Measurements from ENCODE around the gene PSMC5.
"Not testable (repeated sequence)": the region's sequence is repeated elsewhere in the genome, so short reads cannot be mapped to it uniquely, and the experiment has no call there.

Gene PSMC5

DNA sequence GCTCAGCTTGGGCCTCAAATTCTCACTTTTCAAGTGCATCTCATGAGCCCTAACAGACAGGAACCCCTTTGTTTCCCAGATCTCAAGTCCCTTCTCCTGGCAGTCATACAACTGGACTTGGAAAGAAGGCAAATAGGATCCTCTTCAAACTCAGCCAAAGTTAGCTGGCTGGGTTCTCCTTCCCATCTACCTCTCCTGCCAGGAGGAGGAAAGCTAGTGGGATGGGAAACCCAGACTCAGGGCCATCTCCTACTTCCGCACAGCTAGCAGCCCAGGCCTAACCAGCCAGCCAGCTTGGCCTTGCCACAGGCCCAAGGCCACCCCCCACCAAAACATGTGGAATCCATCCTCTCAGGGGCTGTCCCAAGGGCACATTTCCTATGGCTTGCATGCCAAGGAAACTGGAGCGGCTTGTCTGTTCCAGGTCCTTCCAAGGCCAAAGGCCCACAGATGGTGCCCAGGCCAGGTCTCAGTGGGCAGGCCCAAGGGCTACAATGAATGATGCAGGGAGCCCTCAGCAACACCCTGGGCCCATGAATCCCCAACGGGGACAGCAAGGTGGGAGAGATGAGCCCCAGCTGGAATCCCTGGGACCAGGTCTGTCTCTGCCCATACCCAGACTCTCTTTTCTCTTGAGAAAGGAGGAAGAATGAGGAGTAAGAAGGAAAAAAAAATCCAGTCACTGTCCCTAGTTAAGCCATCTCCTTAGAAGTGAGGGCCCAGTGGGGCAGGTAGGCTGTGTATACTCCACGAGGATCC lies 13.5 kb downstream of the PSMC5 start:
- DNase-seq (ENCODE audit: low read depth), result no peak

DNA sequence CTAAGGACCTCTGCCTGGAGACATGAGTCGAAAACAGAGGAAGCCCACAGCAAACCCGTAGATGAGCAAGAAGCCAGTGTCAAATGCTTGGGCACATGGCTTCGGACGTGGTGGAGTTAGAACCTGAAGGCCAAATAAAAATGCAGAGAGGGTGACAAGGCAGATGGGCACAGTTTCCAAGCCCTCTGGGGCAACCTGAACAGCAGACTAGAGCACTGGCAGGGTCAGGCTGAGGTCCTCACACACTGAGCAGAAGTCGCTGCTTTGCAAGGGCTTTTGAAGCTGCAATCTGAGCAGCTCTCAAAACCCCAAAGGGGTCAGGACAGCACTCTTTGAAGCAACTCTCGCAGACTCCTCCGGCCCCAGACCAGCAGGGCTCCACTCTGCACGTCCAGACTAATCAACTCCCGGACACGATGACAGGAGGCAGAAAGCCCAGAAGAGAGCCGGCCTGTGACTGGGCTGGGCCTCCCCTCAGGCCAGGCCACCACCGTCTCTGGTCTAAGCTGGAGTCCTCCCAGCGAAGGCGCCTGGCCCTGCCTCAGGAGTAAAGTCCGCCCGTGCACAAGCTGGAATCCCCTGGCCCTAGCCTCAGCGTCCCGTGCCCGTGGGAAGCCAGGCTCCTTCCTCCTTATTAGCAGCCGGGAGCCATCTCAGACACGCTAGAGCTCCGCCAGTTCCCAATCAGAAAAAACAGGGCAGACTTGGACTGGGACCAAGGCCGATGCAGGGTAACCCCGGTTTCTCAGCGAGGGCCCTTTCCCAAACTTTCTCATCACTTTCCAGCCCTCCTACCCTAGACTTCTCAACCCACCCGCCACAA lies 14.3 kb downstream of the PSMC5 start:
- no peak for DNase-seq (ENCODE audit: low read depth)

DNA sequence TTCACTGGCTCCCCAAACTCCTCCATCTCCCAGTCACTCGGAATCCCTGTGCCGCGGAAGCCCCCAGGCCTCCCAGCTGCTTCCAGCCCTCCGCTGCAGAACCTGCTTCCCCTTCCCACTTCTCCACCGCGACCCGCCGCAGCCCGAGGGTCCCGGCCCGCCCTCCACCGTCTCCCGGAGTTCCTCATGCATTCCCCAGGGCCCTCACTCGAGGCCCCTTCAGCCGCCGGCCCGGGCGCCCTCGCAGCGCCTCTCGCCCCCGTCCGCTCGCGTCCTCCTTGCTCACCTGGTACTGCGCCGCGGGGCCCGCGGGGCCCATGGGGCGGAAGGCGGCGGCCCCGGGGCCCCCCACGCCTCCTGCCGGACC lies 14.9 kb downstream of the PSMC5 start:
- peak; percentile 45 for DNase-seq (ENCODE audit: low read depth)

DNA sequence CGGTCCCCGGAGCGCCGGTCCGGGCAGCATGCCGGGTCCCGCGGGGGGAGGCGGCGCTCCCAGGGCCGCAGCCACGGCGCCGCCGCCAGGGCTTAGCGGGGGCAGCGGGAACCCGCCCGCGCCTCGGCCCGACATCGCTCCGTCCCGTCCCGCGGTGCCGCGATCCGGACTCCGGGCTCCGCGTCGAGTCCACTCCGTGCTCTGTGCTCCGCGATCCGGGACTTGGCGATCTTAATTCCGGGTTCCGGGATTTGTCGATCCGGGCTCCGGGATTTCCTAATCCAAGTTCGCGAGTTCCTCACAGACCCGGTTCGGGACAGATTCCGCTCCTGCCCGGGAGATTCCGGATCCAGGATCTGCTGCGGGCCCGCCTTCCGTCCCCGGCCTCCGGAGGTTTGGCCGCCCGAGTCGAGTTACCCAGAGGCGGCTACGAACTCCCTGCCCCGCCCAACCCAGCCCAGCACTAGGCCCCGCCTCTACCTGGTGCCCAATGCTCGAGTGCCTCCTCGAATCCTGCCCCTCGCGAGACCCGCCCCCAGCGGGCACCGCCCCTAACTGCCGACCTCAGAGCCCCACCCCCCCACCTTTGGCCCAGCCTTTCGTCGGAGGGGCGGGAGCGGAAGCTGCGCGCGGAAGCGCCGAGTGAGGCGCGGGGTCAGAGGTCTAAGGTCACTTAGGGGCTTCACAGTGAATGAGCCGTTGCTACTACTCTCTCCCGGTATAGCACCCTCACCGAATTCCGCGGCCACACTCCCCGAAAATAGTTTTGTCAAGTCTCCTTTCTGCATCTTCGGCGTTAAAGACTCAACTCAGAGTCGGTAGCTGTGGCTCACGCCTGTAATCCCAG lies 15.5 kb downstream of the PSMC5 start, which contains the start of gene SMARCD2:
TSS of gene SMARCD2 (minus strand) at position 146 of the 847 bp plus-strand sequence. CDS start at position 135, 11 bp downstream.
- peak; percentile 97 for DNase-seq (ENCODE audit: low read depth)

DNA sequence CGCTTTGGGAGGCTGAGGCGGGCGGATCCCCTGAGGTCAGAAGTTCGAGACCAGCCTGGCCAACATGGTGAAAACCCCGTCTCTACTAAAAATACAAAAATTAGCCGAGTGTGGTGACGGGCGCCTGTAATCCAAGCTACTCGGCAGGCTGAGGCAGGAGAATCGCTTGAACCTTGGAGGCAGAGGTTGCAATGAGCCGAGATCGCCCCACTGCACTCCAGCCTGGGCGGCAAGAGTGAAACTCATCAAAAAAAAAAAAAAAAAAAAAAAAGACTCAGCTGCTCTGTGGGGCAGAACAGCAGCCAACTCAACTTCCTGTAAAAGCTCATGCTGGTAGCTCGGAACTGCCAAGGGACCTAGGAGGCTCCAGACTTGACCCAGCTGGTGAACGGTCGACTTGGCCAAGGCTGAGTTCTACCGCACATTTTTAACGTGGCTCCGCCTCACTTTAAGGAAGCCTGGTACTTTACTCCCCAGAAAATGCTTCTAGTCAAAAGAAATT lies 16.2 kb downstream of the PSMC5 start:
- DNase-seq (ENCODE audit: low read depth), result peak; percentile 52

DNA sequence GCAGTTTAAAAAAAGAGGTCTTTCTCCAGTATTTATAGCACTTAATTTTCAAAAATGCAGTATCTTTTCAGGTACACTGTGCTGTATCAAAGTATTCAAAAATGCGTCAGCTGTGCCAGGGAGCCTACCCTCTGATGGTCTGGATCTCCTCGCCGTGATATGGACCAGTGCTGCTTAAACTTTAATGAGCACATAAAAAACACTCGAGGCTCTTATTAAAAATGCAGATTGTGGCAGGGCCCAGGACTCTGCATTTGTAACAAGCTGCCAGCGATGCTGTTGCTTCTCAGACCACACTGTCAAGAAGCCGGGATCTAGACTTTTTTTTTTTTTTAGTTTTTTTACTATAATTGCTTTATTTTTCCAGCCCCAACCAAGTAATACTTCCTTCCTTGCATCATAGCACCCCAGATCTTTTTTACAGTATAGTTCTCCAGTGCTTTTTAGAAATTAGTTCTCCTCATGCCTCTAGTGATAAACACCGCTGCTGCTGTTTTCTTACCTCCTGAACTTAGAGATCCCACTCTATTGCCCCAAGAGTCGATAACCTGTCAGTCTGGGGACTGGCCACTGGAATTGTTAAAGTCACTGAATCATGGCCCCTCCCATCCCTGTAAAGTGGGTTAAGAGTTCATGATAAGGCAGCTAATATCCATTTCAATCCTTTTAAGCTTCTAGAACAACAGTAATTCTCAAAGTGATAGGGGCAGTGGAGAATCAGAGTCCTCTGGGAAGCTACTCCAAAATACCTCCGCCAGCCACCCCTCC lies 16.9 kb downstream of the PSMC5 start:
- no peak for DNase-seq (ENCODE audit: low read depth)

DNA sequence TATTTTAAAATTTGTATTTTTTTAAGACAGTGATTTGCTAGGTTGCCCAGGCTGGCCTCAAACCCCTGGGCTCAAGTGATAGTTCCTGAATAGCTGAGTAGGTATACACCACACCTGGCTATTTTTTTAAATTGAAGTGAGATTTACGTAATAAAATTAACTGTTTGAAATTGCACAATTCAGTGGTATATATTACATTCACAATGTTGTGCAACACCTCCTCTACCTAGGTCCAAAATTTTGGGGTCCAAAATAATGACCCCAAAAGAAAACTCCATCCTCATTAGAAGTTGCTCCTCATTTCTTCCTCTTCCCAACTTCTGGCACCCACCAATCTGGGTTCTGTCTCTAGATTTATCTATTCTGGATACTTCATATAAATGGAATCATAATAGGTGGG lies 18.3 kb downstream of the PSMC5 start:
- DNase-seq (ENCODE audit: low read depth), result no peak

DNA sequence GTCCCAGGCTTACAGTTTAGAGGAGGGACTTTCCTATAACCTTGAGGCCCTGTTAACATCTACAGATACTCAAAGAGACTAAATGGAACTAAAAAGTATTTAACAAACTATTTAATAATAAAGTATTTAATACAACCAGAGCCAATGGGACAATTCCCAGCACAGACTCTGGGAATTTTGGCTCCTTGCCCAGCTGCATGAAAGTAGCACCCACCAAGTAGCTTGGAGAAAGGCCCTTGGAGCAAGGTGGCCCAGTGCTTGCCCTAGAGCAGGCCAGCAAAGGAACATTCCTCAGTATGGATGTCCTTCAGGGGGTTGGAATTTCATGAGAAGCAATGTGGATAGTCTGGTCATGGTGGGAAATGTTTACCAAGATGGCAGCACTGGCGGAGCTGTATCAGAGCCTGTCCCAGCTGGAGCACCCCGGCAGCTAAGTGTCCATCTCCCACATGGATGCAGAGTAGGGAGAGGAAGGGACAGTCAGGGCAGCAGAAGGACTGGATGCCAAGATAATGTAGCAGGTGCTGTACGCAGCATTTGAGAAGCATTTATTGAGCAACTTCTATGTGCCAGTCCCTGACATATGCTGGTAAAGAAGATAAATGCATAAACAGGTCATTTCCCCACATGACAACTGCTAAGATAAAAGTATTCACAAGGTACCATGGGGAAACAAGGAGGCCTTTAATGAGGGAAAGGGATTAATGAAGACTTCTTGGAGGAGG lies 20.5 kb downstream of the PSMC5 start:
- DNase-seq (ENCODE audit: low read depth), result no peak

DNA sequence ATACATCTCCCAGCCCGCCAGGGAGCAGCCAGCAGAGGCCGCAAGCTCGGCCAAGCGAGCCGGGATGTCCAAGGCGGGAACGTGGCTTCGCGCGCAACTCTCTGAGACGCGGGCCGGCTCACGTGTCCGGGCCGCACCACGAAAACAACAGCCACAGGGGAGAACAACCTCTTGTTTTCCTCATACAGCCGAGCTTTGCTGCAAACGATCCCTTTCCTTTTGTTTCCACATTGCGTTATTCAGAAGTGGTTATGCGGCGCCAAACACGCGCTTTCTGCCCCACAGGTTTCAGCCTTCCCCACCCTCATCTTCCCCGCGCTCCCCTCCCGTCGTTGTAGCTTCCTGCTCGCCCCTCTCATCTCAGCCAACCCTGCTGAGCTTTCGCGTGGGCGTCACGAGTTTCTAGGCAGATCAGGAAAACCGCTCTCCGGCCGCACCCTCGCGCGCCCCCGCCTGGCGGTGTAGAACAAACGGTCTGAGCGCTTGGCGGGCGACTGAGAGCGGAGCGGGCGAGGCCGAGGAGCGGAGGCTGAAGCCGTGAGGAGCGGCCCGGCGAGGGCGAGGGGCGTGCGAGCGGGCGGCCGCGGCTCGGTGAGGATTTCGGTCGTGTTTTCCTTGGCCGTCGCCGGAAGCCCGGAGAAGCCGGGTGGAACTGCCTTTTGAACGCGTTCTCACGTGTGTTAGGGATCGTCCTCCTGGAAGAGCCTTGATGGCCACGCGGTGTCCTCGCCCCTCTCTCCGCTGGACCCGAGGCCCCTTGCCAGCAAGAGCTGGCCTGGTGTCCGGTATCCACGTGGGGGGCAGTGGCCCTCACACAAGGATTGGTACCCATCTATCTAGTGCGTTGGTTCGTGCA lies 21.8 kb downstream of the PSMC5 start:
- peak; percentile 87 for DNase-seq (ENCODE audit: low read depth)

DNA sequence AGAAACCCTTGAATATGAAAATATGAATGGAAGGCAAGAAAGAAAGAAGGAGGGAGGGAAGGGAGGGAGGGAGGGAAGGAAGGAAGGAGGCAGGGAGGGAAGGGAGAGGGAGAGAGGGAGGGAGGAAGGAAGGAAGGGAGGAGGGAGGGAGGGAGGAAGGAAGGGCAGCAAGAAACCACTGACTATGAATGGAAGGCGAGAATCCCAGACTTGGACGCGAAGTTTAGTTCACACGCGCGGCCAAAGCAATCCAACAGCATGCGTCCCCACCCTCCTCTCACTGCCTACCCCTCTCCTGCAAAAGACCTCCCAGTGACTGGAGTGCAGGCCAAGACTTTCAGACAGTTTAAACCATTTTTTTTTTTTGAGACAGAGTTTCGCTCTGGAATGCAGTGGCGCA lies 23.2 kb downstream of the PSMC5 start:
- no peak for DNase-seq (ENCODE audit: low read depth)

DNA sequence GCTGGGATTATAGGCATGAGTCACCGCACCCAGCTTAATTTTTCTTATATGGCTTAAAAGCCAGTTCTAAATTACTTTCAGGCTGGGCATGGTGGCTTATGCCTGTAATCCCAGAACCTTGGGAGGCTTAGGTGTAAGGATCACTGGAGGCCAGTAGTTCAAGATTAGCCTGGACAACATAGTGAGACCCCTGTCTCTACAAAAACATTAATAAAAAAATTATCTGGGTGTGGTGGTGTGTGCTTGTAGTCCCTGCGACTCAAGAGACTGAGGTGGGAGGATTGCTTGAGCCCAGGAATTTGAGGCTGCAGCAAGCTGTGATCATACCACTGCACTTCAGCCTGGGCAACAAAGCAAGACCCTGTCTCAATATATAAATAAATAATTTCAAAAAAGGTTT lies 26.0 kb downstream of the PSMC5 start:
- no peak for DNase-seq (ENCODE audit: low read depth)

DNA sequence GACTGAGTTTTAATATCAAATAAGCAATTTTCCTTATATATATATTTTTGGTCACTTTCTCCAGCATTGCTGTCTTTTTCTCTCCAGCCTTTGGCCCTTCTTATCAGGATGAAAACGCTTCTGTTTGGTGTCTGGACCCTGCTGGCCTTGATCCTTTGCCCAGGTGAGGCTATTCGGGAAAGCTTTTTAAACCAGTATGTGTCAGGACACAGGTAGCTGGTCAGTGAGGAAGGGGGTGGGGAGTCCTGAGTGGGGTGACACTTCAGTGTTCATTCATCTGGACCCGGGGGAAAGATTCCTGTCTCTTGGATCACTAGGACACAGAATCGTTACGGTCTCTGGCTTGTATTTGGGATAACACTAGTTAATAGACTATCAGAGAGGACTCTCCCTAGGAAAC lies 27.5 kb downstream of the PSMC5 start:
- DNase-seq (ENCODE audit: low read depth), result no peak

DNA sequence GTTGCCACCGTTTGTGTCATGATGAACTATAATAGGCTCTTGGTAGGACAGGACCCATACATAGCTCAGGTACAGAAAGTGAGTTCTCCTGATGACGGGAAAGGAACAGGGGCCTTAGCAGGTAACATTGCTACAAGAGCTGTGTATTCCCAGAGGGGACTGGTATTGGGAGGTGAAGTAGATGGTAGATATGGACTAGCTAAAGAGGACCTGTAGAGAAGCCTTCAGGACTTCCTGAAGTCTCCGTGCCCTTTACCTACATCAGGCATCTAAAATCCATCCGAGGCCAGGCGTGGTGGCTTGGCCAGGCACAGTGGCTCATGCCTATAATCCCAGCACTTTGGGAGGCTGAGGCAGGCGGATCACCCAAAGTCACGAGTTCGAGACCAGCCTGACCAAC lies 28.0 kb downstream of the PSMC5 start:
- no peak for DNase-seq (ENCODE audit: low read depth)

DNA sequence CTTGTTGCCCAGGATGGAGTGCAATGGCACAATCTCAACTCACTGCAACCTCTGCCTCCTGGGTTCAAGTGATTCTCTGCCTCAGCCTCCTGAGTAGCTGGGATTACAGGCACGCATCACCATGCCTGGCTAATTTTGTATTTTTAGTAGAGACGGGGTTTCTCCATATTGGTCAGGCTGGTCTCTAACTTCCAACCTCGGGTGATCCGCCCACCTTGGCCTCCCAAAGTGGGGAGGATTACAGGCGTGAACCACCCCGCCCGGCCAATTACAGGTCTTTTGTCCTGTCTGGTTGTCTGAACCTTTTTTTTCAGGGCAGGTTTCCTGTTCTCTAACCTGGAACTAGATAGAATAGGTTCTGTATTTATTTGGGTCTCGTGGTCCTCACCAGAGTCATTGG lies 29.2 kb downstream of the PSMC5 start:
- DNase-seq (ENCODE audit: low read depth), result not testable (repeated sequence)

DNA sequence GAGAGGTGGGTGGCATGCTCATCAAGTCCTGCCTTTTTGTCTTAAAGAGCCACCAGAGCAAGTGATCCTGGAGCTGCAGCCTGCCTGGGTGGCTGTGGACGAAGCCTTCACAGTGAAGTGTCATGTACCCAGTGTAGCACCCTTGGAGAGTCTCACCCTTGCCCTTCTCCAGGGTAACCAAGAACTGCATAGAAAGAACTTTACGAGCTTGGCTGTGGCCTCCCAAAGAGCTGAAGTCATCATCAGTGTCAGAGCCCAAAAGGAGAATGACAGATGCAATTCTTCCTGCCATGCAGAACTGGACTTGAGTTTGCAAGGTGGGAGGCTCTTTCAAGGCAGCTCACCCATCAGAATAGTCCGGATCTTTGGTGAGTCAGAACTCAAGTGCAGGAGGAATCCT lies 32.0 kb downstream of the PSMC5 start:
- no peak for DNase-seq (ENCODE audit: low read depth)

DNA sequence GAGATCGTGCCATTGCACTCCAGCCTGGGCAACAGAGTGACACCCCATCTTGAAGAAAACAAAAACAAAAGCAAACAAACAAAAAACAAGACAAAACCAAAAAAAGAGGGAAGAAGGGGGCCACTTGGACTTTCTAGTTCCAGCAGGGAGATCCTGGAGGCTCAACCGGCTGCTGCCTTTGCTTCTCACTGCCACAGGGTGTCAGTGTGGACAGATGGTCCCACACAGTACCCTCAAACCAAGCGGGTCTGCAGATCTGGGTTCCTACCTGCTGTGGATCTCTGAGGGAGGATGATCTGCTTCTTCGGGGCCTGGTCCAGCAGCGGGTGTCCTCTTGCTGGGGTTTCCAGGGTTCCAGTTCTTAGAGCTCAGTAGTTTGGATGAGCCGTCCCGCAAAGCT lies 39.4 kb downstream of the PSMC5 start:
- not testable (repeated sequence) for DNase-seq (ENCODE audit: low read depth)

DNA sequence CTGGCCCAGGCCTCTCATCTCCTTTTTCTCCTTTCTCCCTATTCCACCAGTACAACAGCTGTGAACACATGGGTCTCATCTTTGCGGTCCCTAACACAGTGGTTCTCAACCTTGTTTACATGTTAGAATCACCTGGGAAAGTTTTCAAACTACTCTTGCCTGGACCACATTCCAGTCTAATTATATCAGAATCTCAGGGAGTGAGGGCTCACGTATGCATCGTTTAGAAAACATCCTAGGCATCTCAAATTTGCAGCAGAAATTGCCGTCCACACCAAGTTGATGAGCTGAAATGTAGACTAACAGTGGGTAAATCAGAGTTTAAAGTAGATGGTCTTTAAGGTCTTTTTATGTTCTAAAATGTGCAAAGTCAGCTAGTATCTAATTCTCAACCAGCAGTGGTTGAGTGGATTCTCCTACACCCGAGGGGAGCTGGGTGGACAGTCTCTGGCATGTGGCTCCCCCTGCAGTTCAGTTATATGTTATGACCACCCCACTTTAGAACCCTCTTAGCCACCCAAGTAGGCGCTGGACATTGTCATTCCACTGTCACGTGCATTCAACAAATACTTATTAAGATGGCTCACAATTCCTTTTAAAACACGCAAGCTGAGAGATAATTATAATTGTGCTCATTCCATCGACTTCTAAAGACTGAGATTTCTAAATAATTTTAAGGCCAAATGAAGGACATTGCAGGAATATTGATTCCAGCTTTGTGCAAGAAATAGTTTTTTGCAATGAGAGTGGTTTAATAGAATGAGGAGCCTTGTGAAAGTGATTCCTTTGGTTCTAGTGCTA lies 42.5 kb downstream of the PSMC5 start:
- not testable (repeated sequence) for DNase-seq (ENCODE audit: low read depth)

DNA sequence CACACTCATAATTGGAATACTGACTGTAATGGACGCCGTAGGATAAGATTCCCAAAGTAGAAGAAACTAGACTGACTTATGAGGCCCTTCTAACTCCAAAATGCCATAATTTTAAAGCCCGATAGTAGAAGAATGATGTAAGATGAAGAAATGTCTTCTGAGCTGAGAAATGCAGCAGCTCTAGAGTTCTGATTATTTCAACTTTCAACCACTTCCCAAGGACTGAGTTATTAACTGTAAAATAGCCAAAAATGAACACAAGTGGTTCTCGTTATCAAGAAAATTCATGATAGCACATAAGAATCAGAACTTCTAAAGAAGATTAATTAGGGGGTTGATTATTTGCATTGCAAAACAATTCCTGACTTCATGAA lies 43.0 kb downstream of the PSMC5 start:
- DNase-seq (ENCODE audit: low read depth), result not testable (repeated sequence)

Measured in CMK (cell line).